Measurements from ENCODE around the gene ADGRL3.

- TF ChIP-seq CTCF (IDR thresholded peaks at IDR 0.05), result no peak
- TF ChIP-seq EZH2 (IDR thresholded peaks at IDR 0.05; ENCODE audit: borderline replicate concordance, insufficient read depth, low read depth, low read length, poor library complexity, severe bottlenecking), result no peak
Observed at GRCh38 chr4:61571761-61572559, 371.8 kb downstream of the ADGRL3 start.

Measured in B cell (primary cell).